SU-DHL-6 (cell line): ENCODE data around the gene ALG5.

Experiments used
- H2AFZ ChIP-seq: fragments of 200-600 bp; sonication (generic); 2 replicates; pipeline ENCODE4 v1.6.1; 2014; ENCODE audit warnings: low read depth, mild to moderate bottlenecking, moderate library complexity, mixed read lengths, antibody characterized with exemption, low read length; ENCODE audit not compliant: severe bottlenecking
- H3F3A ChIP-seq: fragments of 200-600 bp; shearing (Covaris generic); 2 replicates; pipeline ENCODE4 v1.6.0; 2016; ENCODE audit warnings: antibody characterized with exemption, mild to moderate bottlenecking; ENCODE audit not compliant: insufficient read depth
- H3K27ac ChIP-seq: fragments of 200-600 bp; sonication (generic); 2 replicates; pipeline ENCODE4 v1.5.1; 2016; ENCODE audit warnings: low read depth, mild to moderate bottlenecking, low read length, moderate library complexity, mixed read lengths
- H3K27me3 ChIP-seq: fragments of 200-600 bp; sonication (generic), shearing (Covaris generic); 2 replicates; pipeline ENCODE4 v1.6.0; 2014; ENCODE audit warnings: mild to moderate bottlenecking, low read length
- H3K36me3 ChIP-seq: fragments of 200-600 bp; sonication (generic); 2 replicates; pipeline ENCODE4 v1.6.1; 2014; ENCODE audit warnings: mild to moderate bottlenecking, low read length, mixed read lengths
- H3K4me2 ChIP-seq: fragments of 300-600, 200-600 bp; shearing (Covaris generic), sonication (generic); 2 replicates; pipeline ENCODE4 v1.6.0; 2014; ENCODE audit warnings: low read length, low read depth, mild to moderate bottlenecking; ENCODE audit not compliant: poor library complexity, severe bottlenecking
- H3K4me3 ChIP-seq: fragments of 200-600 bp; sonication (generic); 2 replicates; pipeline ENCODE4 v1.5.1; 2014; ENCODE audit warnings: antibody characterized with exemption, low read length, mild to moderate bottlenecking, mixed read lengths; ENCODE audit not compliant: insufficient read depth, poor library complexity, severe bottlenecking
- H3K79me2 ChIP-seq: fragments of 200-600 bp; sonication (generic); 2 replicates; pipeline ENCODE4 v1.6.1; 2014; ENCODE audit warnings: mild to moderate bottlenecking, low read length, moderate library complexity; ENCODE audit not compliant: insufficient read depth
- H3K9ac ChIP-seq: fragments of 200-600 bp; sonication (generic); 2 replicates; pipeline ENCODE4 v1.7.0; 2014; ENCODE audit warnings: mild to moderate bottlenecking, low read length
- H3K9me2 ChIP-seq: fragments of 200-600 bp; sonication (generic); replicated peaks from 2 replicates; pipeline ENCODE4 v1.6.1; 2014; ENCODE audit warnings: low read length; ENCODE audit not compliant: insufficient read depth
- H3K9me3 ChIP-seq: fragments of 200-600 bp; sonication (generic); 2 replicates; pipeline ENCODE4 v1.6.1; 2014; ENCODE audit warnings: low read length, mixed read lengths; ENCODE audit not compliant: insufficient read depth
- H4K20me1 ChIP-seq: fragments of 200-600 bp; sonication (generic); 2 replicates; pipeline ENCODE4 v1.6.1; 2014; ENCODE audit warnings: low read depth, mild to moderate bottlenecking, antibody characterized with exemption, low read length, moderate library complexity, mixed read lengths
- CTCF ChIP-seq: fragments of 200-600 bp; sonication (generic); IDR thresholded peaks from one replicate; pipeline ENCODE4 v1.5.1; 2017; ENCODE audit warnings: antibody characterized with exemption, mild to moderate bottlenecking, low read length, moderate library complexity; ENCODE audit not compliant: insufficient read depth, poor library complexity, severe bottlenecking
- EZH2phosphoT487 ChIP-seq: fragments of 200-600 bp; sonication (generic), shearing (Covaris generic); conservative IDR thresholded peaks from 2 replicates; pipeline ENCODE4 v1.6.1; 2018; ENCODE audit warnings: mild to moderate bottlenecking, antibody characterized with exemption, low read length, moderate library complexity, mixed read lengths

ALG5 gene

DNA sequence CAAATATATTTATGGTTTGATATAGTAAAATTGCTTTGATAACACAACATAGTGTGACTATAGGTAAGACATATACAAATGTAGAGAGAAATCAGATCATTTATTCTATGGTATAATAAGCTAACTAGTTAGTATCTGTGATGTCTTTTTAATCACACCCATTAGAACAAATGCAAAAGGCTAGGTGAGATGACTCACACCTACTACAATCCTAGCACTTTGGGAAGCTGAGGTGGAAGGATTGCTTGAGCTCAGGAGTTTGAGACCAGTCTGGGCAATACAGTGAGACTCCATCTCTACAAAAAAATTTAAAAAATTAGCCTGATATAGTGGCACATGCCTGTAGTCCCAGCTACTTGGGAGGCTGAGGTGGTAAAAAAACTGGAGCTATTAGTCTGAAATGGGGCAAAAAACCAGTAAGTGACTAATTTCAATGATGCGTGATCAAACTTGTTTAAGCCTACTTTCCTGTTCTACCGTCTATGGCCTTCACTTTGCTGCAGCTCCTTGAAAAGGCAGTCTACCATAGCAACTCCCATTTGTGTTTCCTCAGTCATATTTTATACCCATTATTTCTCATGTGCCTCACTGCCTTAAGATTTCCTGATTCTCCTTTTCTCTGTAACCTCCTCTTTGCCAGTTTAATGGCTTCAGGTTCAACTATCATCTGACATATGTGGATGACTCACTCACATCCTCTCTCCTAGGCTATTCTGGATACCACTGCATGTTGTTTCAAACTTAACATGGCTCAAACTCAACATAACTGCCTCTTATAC lies 12.5 kb downstream of the ALG5 start:
- no peak overlapping the region for H3K4me2 ChIP-seq
- H3K79me2 ChIP-seq = no peaks in the 10 kb centered on the region
- TF ChIP-seq CTCF (no peak), EZH2phosphoT487 (no peak)
- H4K20me1 ChIP-seq = no peaks in the 10 kb centered on the region
- H3K27ac ChIP-seq = no peak overlapping the region
- no peaks in the 10 kb centered on the region for H3K9me2 ChIP-seq
- H3F3A ChIP-seq = peaks cover 7% of the 10 kb centered on the region
- H2AFZ ChIP-seq = no peak overlapping the region
- H3K9ac ChIP-seq = no peak overlapping the region
- no peak overlapping the region for H3K4me3 ChIP-seq
- H3K36me3 ChIP-seq = peaks cover 56% of the 10 kb centered on the region
- no peaks in the 10 kb centered on the region for H3K9me3 ChIP-seq
- no peaks in the 10 kb centered on the region for H3K27me3 ChIP-seq

- peaks cover 32% of the 10 kb centered on the region for H3K36me3 ChIP-seq
- H3K27me3 ChIP-seq = no peaks in the 10 kb centered on the region
- H3K9ac ChIP-seq = no peak overlapping the region
- TF ChIP-seq CTCF (peak; percentile 50), EZH2phosphoT487 (no peak)
- H3K79me2 ChIP-seq = no peaks in the 10 kb centered on the region
- no peaks in the 10 kb centered on the region for H3K9me3 ChIP-seq
- H3F3A ChIP-seq = peaks cover 11% of the 10 kb centered on the region
- no peaks in the 10 kb centered on the region for H4K20me1 ChIP-seq
- no peak overlapping the region for H3K4me2 ChIP-seq
- H3K4me3 ChIP-seq = no peak overlapping the region
- H2AFZ ChIP-seq = no peak overlapping the region
- no peak overlapping the region for H3K27ac ChIP-seq
- H3K9me2 ChIP-seq = no peaks in the 10 kb centered on the region
Observed at GRCh38 chr13:36981156-36981743, 17.9 kb downstream of the ALG5 start.

DNA sequence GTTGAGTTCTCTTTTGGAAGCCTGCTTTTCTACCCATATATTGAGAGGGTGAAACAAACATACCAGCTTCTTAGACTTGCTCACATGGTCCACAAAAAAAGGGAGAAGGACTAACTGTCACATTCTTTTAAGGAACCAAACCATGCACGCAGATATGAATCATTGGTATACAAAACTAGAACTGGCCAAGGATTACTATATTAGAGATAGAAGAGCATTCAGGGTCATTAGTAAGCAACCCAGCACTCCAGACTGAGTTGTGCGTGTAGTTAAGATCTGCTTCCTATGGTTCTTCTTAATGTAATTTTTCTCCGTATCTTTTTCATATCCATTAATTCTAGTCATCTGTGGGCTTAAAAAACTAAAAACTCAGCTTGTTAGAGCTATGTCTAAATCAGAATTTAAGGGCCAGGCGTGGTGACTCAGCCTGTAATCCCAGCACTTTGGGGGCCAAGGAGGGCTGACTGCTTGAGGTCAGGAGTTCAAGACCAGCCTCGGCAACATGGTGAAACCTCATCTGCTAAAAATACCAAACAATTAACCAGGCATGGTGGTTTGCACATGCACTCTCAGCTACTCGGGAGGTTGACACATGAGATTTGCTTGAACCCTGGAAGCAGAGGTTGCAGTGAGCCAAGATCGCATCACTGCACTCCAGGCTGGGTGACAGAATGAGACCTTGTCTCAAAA lies 19.6 kb downstream of the ALG5 start:
- Histone ChIP-seq H3K4me3 (no peak overlapping the region), H3K36me3 (peaks cover 23% of the 10 kb centered on the region), H4K20me1 (no peaks in the 10 kb centered on the region), H3K9ac (no peak overlapping the region), H3K9me2 (no peaks in the 10 kb centered on the region), H2AFZ (no peak overlapping the region), H3K27ac (no peak overlapping the region), H3K79me2 (no peaks in the 10 kb centered on the region), H3K9me3 (no peaks in the 10 kb centered on the region), H3F3A (peaks cover 11% of the 10 kb centered on the region), H3K27me3 (no peaks in the 10 kb centered on the region), H3K4me2 (no peak overlapping the region)
- TF ChIP-seq EZH2phosphoT487 (no peak), CTCF (no peak)
